GM19397 (cell line): ENCODE data around the gene IFITM5.

Experiments used
- ATAC-seq: cut with Tn5 transposase; IDR thresholded peaks from one replicate; pipeline ENCODE4 v1.9.1; 2021; ENCODE audit warnings: mild to moderate bottlenecking, moderate library complexity; ENCODE audit not compliant: unreplicated experiment

Gene IFITM5

GRCh38 chr11:285021-285893 lies 14.1 kb downstream of the IFITM5 start:
- no peak for ATAC-seq

- ATAC-seq: no peak
Measured at GRCh38 chr11:284105-285020, 15.0 kb downstream of the IFITM5 start.

- ATAC-seq: no peak
Measured at GRCh38 chr11:283405-284104, 15.8 kb downstream of the IFITM5 start.

- no peak for ATAC-seq
Measured at GRCh38 chr11:282630-283360, 16.5 kb downstream of the IFITM5 start.

- ATAC-seq: no peak
Measured at GRCh38 chr11:282171-282570, 17.2 kb downstream of the IFITM5 start.

GRCh38 chr11:281486-282161 lies 17.7 kb downstream of the IFITM5 start:
- no peak for ATAC-seq

- ATAC-seq: no peak
Measured at GRCh38 chr11:280706-281485, 18.4 kb downstream of the IFITM5 start.

- ATAC-seq: no peak
Measured at GRCh38 chr11:279966-280705, 19.2 kb downstream of the IFITM5 start.

- ATAC-seq: no peak
Measured at GRCh38 chr11:279040-279965, 20.0 kb downstream of the IFITM5 start.

GRCh38 chr11:278001-278951 lies 21.1 kb downstream of the IFITM5 start, which contains the start of gene NLRP6:
NLRP6 (plus strand) TSS chr11:278407; CDS start chr11:278570, 163 bp downstream.
- ATAC-seq: no peak

- ATAC-seq: no peak
Measured at GRCh38 chr11:276219-276618, 23.1 kb downstream of the IFITM5 start.

- ATAC-seq: no peak
Measured at GRCh38 chr11:272931-273198, 26.5 kb downstream of the IFITM5 start.

- ATAC-seq: no peak
Measured at GRCh38 chr11:272195-272930, 27.0 kb downstream of the IFITM5 start.

- ATAC-seq: no peak
Measured at GRCh38 chr11:271319-271715, 28.0 kb downstream of the IFITM5 start.

GRCh38 chr11:270451-271318 lies 28.6 kb downstream of the IFITM5 start:
- no peak for ATAC-seq
